Endothelial cell of umbilical vein (primary cell): Measurements from ENCODE around the gene NUMA1. TPM values are rescaled to one million over a fixed set of nuclear protein-coding genes. Genes with fewer than 3 reads are reported as not detected.

ENCODE experiments used
- BruUV-seq: library from RNA; stranded (reverse); fragments of 400-500 nt; replicated peaks from 2 replicates; lab custom pipeline; 2021; lab: Mats Ljungman, UMichigan
- CTCF ChIA-PET: fragments of 300-600, 350-600 bp; sonication (Branson Sonifier 250); formaldehyde crosslinking; loops from one replicate; lab custom pipeline; 2021; ENCODE audit warnings: antibody characterized with exemption, inconsistent platforms; lab: Charles Lee
- POLR2A ChIA-PET: fragments of 300-600, 350-600 bp; sonication (Branson Sonifier 250); formaldehyde crosslinking; loops from one replicate; lab custom pipeline; 2021; ENCODE audit warnings: antibody characterized with exemption, inconsistent platforms; lab: Charles Lee
- DNase-seq: peaks from one replicate; pipeline ENCODE4 v3.0.0-alpha.2; 2011; ENCODE audit warnings: low read depth, low spot score
- FAIRE-seq: peaks from 2 replicates; lab custom pipeline; 2011; peaks lifted over from hg19 to GRCh38; lab: Jason Lieb, UNC
- H2AFZ ChIP-seq: 2 replicates; pipeline ENCODE4 v1.6.0; 2012; ENCODE audit warnings: low read depth, low read length, control low read depth, inconsistent platforms
- H3K27ac ChIP-seq: 2 replicates; pipeline ENCODE4 v1.5.1; 2011; ENCODE audit warnings: low read depth, mild to moderate bottlenecking, control low read depth, low read length, moderate library complexity; ENCODE audit not compliant: insufficient read depth
- H3K27me3 ChIP-seq, 2 experiments: 2 replicates each; pipeline versions ENCODE4 v1.6.0 to v1.6.1; 2011; ENCODE audit warnings: low read length in 2 of 2, mixed read lengths in 1 of 2; ENCODE audit not compliant: control insufficient read depth in 2 of 2, insufficient read depth in 2 of 2
- H3K36me3 ChIP-seq, 2 experiments: 2 replicates in 1 of 2; 3 replicates in 1 of 2; pipeline ENCODE4 v1.5.1; 2011; ENCODE audit warnings: low read length in 2 of 2, mild to moderate bottlenecking in 1 of 2, moderate library complexity in 1 of 2; ENCODE audit not compliant: control insufficient read depth in 2 of 2, insufficient read depth in 2 of 2; ENCODE audit errors: extremely low read depth in 1 of 2
- H3K4me1 ChIP-seq: 3 replicates; pipeline ENCODE4 v1.5.1; 2011; ENCODE audit warnings: mild to moderate bottlenecking, low read length; ENCODE audit not compliant: control insufficient read depth, insufficient read depth; ENCODE audit errors: extremely low read depth
- H3K4me2 ChIP-seq: 2 replicates; pipeline ENCODE4 v1.6.1; 2011; ENCODE audit warnings: low read length, control low read depth, mixed read lengths; ENCODE audit not compliant: insufficient read depth
- H3K4me3 ChIP-seq, 3 experiments: fragments of 200-600 bp in 1 of 3; sonication (generic), shearing (Covaris generic) in 1 of 3; replicated peaks in 1 of 3; 2 replicates each; pipeline ENCODE4 v1.5.1; 2011 to 2016; ENCODE audit warnings: control low read depth in 3 of 3, low read length in 3 of 3, mild to moderate bottlenecking in 2 of 3, inconsistent platforms in 1 of 3, low read depth in 1 of 3, moderate library complexity in 1 of 3; ENCODE audit not compliant: insufficient read depth in 1 of 3
- H3K79me2 ChIP-seq: 2 replicates; pipeline ENCODE4 v1.6.0; 2012; ENCODE audit warnings: low read length, inconsistent platforms; ENCODE audit not compliant: control insufficient read depth, insufficient read depth
- H3K9ac ChIP-seq: replicated peaks from 2 replicates; pipeline ENCODE3; 2011; ENCODE audit warnings: low read length, control low read depth; ENCODE audit not compliant: insufficient read depth; ENCODE audit errors: extremely low read depth
- H3K9me1 ChIP-seq: replicated peaks from 3 replicates; pipeline ENCODE4 v1.6.0; 2011; ENCODE audit warnings: mild to moderate bottlenecking, low read length; ENCODE audit not compliant: control insufficient read depth, insufficient read depth; ENCODE audit errors: extremely low read depth
- H3K9me3 ChIP-seq: replicated peaks from 2 replicates; pipeline ENCODE4 v1.5.1; 2012; ENCODE audit warnings: low read length, inconsistent platforms; ENCODE audit not compliant: control insufficient read depth, insufficient read depth
- H4K20me1 ChIP-seq: replicated peaks from 2 replicates; pipeline ENCODE3; 2011; ENCODE audit warnings: mild to moderate bottlenecking, low read length; ENCODE audit not compliant: control insufficient read depth, insufficient read depth; ENCODE audit errors: extremely low read depth
- CTCF ChIP-seq, 2 donors: IDR thresholded peaks; 1 replicate in 1 of 2; 2 replicates in 1 of 2; pipeline ENCODE4 v1.5.1; 2011; ENCODE audit warnings: low read length in 2 of 2, mild to moderate bottlenecking in 2 of 2, moderate library complexity in 2 of 2, control low read depth in 1 of 2, inconsistent platforms in 1 of 2, low read depth in 1 of 2; ENCODE audit not compliant: insufficient read depth in 1 of 2; ENCODE audit errors: extremely low read depth in 1 of 2
- EZH2 ChIP-seq: IDR thresholded peaks from 2 replicates; pipeline ENCODE4 v1.6.1; 2012; ENCODE audit warnings: borderline replicate concordance, low read depth, mild to moderate bottlenecking, moderate library complexity, low read length, inconsistent platforms; ENCODE audit not compliant: severe bottlenecking
- FOS ChIP-seq: IDR thresholded peaks from 2 replicates; pipeline ENCODE4 v1.6.1; 2011; ENCODE audit warnings: mild to moderate bottlenecking, low read length, moderate library complexity, borderline replicate concordance; ENCODE audit not compliant: insufficient read depth
- GATA2 ChIP-seq: IDR thresholded peaks from 2 replicates; pipeline ENCODE4 v1.7.0; 2011; ENCODE audit warnings: low read depth, mild to moderate bottlenecking, moderate library complexity, mixed read lengths, low read length; ENCODE audit not compliant: insufficient read length, insufficient read depth
- JUN ChIP-seq: IDR thresholded peaks from 2 replicates; pipeline ENCODE4 v1.6.1; 2011; ENCODE audit warnings: borderline replicate concordance, low read depth; ENCODE audit not compliant: insufficient read length, insufficient read depth
- MYC ChIP-seq: IDR thresholded peaks from one replicate; pipeline ENCODE4 v1.6.1; 2011; ENCODE audit warnings: mild to moderate bottlenecking, low read depth, low read length
- POLR2A ChIP-seq: IDR thresholded peaks from 2 replicates; pipeline ENCODE4 v1.6.1; 2012; ENCODE audit warnings: low read depth, mild to moderate bottlenecking, control low read depth, low read length
- POLR2AphosphoS5 ChIP-seq: IDR thresholded peaks from 2 replicates; pipeline ENCODE4 v1.6.1; 2012; ENCODE audit warnings: low read depth, mild to moderate bottlenecking, control low read depth, low read length, moderate library complexity; ENCODE audit not compliant: insufficient read depth
- dilution Hi-C: fragments of 300-500 bp; cut with MboI; formaldehyde crosslinking; loops from one replicate; pipeline ENCODE4 v1.15.0; 2019; ENCODE audit warnings: low sequenced_read_pairs; ENCODE audit not compliant: extremely low pct_ligation_motif_present
- intact Hi-C: fragments of 100-400 bp; cut with micrococcal nuclease; formaldehyde crosslinking; loops from one replicate; pipeline ENCODE4 v1.10.0; 2022
- polyA plus RNA-seq, 4 experiments: library from polyadenylated mRNA; depleted of rRNA in 3 of 4; stranded (reverse) in 3 of 4; unstranded in 1 of 4; fragments of >200 nt; gene quantifications; 2 replicates each; pipeline versions ENCODE4 v1.2.1 to v1.2.3, GENCODE V29; 2011 to 2012; ENCODE audit warnings: missing spikeins in 1 of 4
- total RNA-seq: library from RNA; stranded (reverse); gene quantifications from 2 replicates; pipeline ENCODE4 v1.2.3, GENCODE V29; 2021
- TF ChIP-seq, protein P1 (sequence below): IDR thresholded peaks from 2 replicates; pipeline ENCODE4 v1.6.1; 2011; ENCODE audit not compliant: insufficient read depth, insufficient read length

Gene NUMA1
- total and polyA plus RNA-seq, 2 donors (not counting 3 experiments of a cell fraction or from before 2014, with no cell fraction given): 120 to 164 TPM

- DNase-seq: no peak
- Histone ChIP-seq H3K36me3 (peaks cover 5 to 22% of the 10 kb centered on the region in 2 experiments), H3K9ac (no peak overlapping the region), H3K79me2 (peaks cover 67% of the 10 kb centered on the region), H4K20me1 (no peaks in the 10 kb centered on the region), H3K4me2 (no peak overlapping the region), H3K4me3 (no peak overlapping the region), H3K27me3 (no peaks in the 10 kb centered on the region), H2AFZ (no peak overlapping the region), H3K4me1 (no peaks in the 10 kb centered on the region), H3K27ac (no peak overlapping the region), H3K9me1 (no peaks in the 10 kb centered on the region), H3K9me3 (no peaks in the 10 kb centered on the region)
- no peak for FAIRE-seq
- POLR2A ChIA-PET: no interaction called here
- intact Hi-C loops (no loop called here), dilution Hi-C loops (no loop called here)
- no TSS peak for BruUV-seq
- TF ChIP-seq EZH2 (no peak), POLR2AphosphoS5 (no peak), CTCF (IDR thresholded peaks at IDR 0.05; ENCODE audit: extremely low read depth in 1 of 2, insufficient read depth in 1 of 2, low read depth in 1 of 2, low read length in 2 of 2) (no peak), JUN (no peak), MYC (no peak), FOS (no peak), GATA2 (no peak), POLR2A (no peak)
- TF ChIP-seq, protein P1, sequence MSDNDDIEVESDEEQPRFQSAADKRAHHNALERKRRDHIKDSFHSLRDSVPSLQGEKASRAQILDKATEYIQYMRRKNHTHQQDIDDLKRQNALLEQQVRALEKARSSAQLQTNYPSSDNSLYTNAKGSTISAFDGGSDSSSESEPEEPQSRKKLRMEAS: no peak
- CTCF ChIA-PET: interaction anchor here (0.9 to 3.7 kb wide), 6 partner anchors 9 to 451 kb away, joined by 3 to 38 read pairs (median 10); no protein-coding TSS in a partner anchor
Measured at GRCh38 chr11:71979602-71980001, 100.7 kb downstream of the NUMA1 start.
